OCI-LY1 (cell line): ENCODE measurements around the gene SMURF2.

Source experiments
- CTCF ChIP-seq: fragments of 200-600 bp; sonication (generic), shearing (Covaris generic); IDR thresholded peaks from 2 replicates; pipeline ENCODE4 v1.5.1; 2017; ENCODE audit warnings: mild to moderate bottlenecking, antibody characterized with exemption, low read length, moderate library complexity, mixed read lengths
- EZH2 ChIP-seq: fragments of 200-600 bp; sonication (generic), shearing (Covaris generic); IDR thresholded peaks from 2 replicates; pipeline ENCODE4 v1.8.0; 2017; ENCODE audit warnings: borderline replicate concordance, mixed run types, mild to moderate bottlenecking, antibody characterized with exemption, low read length, moderate library complexity, mixed read lengths

DNA sequence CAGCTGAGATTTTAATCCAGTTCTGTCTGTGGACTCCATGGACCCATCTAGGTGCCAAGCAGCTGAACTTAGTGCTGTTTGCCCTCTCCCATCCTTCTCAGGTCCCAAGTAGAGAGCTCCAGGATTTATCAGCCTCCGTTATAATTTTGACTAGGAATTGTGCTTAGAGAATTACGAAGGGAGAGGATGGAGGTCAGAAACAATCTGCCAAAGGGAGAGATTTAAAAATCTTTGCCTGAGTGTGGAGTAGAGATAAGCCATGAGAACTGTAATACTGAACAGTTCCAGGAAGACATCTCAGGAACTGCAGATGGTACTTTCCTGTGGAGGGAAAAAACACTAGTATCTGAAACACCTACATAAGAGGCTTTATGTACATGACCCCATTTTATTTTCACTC lies 128.3 kb downstream of the SMURF2 start:
- TF ChIP-seq CTCF, result no peak
- TF ChIP-seq EZH2, result no peak
